ENCODE measurements around the gene SPC24.

- TF ChIP-seq NONO (IDR thresholded peaks at IDR 0.05; ENCODE audit: low read depth in 2 of 2, low read length in 1 of 2) (no peak), HNRNPK (IDR thresholded peaks at IDR 0.05; ENCODE audit: low read depth, low read length, poor library complexity, severe bottlenecking) (no peak), L3MBTL2 (IDR thresholded peaks at IDR 0.05) (no peak), USF2 (CRISPR knock-in tag; IDR thresholded peaks at IDR 0.05) (no peak), ATF2 (CRISPR knock-in tag; IDR thresholded peaks at IDR 0.05) (no peak), CTCF (IDR thresholded peaks at IDR 0.05 in 2 of 3, conservative IDR thresholded peaks at IDR 0.05 in 1 of 3; ENCODE audit: insufficient read depth in 2 of 3, low read depth in 1 of 3, low read length in 3 of 3) (no peak), HMGXB4 (CRISPR knock-in tag; IDR thresholded peaks at IDR 0.05) (no peak), REST (IDR thresholded peaks at IDR 0.05; ENCODE audit: borderline replicate concordance) (no peak), REST (CRISPR knock-in tag; IDR thresholded peaks at IDR 0.05; ENCODE audit: low read depth) (no peak)
These were observed 49.1 kb downstream of the SPC24 start for GRCh38 chr19:11106477-11106876.
